NCI-H1048 (cell line): ENCODE data around the gene LHFPL6.

Source experiments
- DNase-seq: peaks from one replicate; lab custom pipeline; 2025; lab: John Stamatoyannopoulos, UW

LHFPL6 gene

GRCh38 chr13:39411511-39411910 is 191.5 kb downstream of the LHFPL6 start:
- DNase-seq = no peak

- no peak for DNase-seq
Measured at GRCh38 chr13:39410964-39411363, 192.0 kb downstream of the LHFPL6 start.

DNA sequence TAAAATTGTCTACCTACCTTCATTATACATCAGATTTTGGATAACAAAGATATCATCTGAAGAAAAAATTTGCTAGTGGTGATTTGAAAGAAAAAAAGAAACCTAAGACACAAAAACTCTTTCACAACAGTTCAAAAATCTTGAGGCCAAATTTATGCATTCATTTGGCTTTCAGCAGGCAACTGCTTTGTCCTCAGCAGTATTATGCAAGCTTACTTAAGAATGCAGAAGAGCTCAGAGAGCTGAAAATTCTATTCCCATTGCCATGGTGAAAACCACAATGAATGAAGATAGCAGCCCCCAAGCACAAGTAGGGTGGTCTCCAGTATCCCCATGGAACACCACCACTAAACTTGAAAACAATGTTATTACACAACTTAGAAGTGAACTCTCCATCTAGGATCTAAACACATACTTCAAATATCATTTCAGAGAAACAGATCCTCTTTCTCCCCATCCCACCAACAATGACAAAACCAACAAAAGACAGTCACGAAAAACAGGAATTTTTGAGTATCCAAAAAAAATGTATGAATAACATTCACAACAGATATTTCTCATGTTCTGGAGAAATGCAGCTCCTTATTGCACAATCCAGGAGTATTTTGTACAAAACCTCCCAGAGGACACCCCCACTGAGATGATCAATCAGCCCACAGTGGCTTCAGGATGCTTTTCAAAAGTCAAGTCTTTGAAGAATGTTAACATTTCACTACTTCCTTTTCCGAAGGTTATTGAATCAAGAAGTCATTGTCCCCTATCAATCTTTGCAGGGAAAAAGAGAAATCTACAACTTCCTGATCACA is 192.7 kb downstream of the LHFPL6 start:
- no peak for DNase-seq

DNA sequence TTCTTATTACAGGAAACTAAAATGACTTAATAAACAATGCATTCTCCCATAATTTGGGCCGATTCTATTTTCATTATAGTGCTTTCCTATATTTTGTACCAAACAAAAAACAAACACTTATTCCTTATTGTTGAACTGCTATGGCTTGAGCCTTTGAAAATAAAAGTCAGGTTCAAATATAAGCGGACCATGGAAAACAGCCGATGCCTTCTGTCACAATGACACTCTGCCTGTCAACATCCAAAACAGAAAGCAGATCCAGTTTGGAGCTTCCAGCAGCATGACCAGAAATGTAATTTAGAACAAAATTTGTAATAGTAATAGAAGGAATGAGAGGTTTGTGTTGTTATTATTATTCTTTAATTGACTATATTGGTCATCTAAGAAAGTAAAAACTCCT is 194.5 kb downstream of the LHFPL6 start:
- no peak for DNase-seq

GRCh38 chr13:39407786-39408185 is 195.2 kb downstream of the LHFPL6 start:
- no peak for DNase-seq

GRCh38 chr13:39407138-39407537 is 195.9 kb downstream of the LHFPL6 start:
- DNase-seq = no peak

- DNase-seq = no peak
Measured at GRCh38 chr13:39406688-39407087, 196.3 kb downstream of the LHFPL6 start.

- DNase-seq = no peak
Measured at GRCh38 chr13:39405596-39406205, 197.3 kb downstream of the LHFPL6 start.

GRCh38 chr13:39405107-39405506 is 197.9 kb downstream of the LHFPL6 start:
- no peak for DNase-seq

- no peak for DNase-seq
Measured at GRCh38 chr13:39403106-39403505, 199.9 kb downstream of the LHFPL6 start.

DNA sequence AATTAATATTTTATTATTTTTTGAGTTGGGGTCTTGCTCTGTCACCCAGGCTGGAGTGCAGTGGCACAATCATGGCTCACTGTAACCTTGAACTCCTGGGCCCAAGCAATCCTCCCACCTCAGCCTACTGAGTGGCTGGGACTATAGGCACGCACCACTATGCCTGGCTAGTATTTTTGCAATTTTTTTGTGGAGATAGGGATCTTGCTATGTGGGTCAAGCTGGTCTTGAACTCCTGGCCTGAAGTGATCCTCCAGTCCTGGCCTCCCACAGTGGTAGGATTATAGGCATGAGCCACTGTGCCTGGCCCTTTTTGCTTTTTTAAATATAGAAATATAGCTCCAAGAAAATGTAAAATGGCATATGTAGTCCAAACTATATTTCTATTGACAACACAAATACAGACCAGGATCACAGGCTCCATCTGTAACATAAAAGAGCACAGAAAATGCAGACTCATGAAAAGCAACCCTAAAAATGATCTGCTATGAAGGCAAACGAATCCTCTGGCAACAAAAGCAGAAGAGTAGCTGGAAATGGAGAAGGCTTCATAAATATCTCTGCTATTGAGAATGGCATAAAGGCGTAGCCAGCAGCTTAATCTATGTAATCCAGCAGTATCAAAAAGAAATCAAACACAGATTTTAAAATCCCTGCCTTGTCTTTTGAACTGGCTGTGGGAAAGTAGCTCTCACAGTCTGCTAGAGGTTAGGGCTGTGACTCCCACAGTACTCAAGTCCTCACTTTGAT is 200.6 kb downstream of the LHFPL6 start:
- no peak for DNase-seq

GRCh38 chr13:39401756-39402155 is 201.2 kb downstream of the LHFPL6 start:
- no peak for DNase-seq

DNA sequence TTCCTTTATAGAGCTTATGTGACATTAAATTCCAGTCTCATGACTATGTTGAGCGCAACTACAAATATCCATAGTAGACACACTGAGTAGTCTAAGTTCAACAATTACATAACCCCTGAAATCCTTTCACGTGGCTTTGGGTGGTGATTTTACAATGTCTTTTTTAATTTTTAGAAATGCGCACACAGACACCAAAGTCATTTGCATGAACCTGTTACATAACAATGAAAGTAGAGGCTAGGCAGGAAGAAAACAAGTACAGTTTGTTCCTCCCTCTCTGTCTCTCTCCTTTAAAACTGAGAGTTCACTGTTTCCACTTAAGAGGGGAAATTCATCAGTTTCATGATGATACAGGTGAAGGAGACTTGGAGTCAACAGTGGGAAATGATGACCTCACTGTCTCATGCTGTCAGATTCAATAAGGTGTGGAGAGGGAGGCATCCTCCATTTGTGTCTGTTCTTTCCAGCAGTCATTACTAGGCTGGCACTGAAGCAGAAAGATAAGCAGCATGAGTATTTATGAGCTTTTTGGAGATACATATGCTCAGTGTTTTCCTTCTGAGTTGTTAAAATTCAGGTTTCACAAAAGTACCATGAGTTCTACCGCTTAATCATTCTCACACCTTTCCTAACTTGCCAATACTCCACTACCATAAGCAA is 201.8 kb downstream of the LHFPL6 start:
- no peak for DNase-seq

- no peak for DNase-seq
Measured at GRCh38 chr13:39399102-39399501, 203.9 kb downstream of the LHFPL6 start.

GRCh38 chr13:39397896-39398265 is 205.1 kb downstream of the LHFPL6 start:
- DNase-seq = no peak

DNA sequence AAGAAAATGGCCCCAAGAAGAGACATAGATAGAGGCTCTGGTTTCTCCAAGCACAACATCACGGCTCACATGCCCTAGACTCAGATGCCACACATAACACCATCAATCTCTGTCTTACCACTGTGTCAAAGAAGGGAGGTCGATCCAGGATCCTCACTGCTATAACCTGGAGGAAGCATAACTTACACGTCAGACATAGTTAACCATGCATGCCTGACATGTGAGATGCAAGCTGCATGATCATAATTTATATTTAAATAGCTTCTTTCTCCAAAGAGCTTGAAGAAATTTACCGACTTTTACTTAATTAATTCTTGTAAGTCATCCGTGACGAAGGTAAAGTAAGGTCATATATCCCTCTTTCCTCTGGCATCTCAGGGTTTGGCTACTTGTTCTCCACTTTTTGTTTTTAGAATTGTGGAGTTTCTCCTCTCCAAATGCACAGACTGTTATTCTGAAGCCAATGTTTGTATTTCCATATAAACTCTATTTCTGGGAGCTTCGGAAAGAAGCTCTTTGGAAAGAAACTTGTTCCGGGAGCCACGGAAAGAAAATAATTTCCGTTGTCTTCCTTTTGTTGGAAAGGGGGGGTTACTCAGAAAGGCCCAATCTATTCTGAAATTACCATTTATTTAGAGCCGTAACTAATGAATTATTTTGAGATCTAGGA is 205.6 kb downstream of the LHFPL6 start:
- no peak for DNase-seq

DNA sequence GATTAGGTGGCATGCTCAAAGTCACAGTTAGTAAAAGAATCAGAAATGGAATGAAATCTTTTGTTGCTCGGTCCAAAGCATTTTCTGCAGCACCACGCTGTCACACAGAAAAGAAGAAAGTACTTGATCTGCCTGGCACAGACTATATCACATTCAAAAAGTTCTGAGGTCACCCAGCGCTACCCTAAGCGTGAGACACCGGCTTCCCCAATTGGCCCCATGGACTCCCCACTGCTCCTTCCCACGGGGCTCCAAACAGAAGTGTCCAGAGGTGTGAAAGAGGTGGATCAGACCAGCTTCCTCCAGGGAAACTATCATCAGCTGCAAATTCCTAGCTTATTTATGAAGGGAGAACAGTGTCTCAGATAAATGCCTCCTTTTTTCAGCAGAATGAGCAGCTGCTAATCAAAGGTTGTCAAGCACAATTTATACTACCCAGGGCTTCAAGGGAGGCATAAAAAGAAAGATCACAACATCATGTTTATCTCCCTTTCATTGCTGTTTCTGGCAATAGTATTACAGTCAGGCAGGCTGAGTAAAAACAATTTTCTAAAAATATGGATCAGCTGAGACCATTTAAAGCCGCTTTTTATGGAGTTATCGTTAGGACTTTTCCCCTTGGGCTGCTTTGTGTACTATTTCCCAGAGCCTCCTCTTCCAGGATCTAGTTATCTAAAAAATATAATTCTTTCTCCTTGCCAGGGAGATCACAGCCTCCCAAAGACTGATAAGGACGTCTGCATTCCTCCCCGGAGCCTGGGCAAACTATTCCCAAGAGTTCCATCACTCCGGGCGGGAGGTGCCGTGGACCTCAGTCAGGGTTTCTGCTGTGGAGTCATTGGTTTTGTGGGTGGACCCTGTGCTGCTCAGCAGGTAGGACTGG is 208.0 kb downstream of the LHFPL6 start:
- no peak for DNase-seq

- no peak for DNase-seq
Measured at GRCh38 chr13:39391761-39392160, 211.2 kb downstream of the LHFPL6 start.

DNA sequence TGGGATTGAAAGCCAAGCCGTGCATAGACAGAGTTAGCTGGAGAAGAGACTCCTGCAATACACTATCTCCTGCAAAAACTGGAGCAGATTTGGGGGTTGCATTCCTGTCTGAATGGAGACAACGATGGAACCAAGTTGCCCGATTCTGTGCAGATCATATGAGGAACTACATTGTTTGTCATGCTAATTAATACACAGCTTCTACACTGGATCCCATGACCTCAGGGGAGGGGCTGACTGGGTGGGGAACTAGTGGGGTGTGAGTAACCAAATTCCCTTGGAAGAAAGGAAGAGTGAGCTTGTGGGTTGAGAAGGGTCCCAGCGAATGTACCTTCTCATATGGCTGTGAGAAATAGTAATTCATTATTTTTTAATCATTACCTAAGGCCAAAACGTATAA is 214.0 kb downstream of the LHFPL6 start:
- no peak for DNase-seq

GRCh38 chr13:39385621-39386231 is 217.3 kb downstream of the LHFPL6 start:
- DNase-seq = no peak

DNA sequence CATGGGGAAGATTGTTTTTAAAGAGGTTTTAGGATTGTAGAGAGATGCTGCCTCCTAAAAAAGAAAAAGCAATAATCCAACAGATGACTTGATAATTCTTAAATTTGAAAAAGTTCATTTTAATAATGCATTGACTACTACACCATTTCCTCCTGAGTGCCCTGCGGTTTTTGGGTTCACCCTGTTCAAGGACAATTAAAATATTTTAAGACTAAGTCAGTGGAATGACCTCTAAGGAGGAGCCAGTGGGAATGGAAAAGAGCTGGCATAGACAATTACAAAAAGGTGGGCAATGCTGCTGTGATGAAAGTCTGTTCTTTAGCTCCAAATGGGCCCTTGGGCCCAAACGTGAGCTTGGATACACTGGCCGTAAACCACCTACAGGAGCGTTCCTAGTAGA is 217.8 kb downstream of the LHFPL6 start:
- no peak for DNase-seq
